Stimulated activated CD4-positive, alpha-beta T cell treated with anti-CD3 and anti-CD28 coated beads, Interleukin-12 subunit alpha, Interleukin-12 subunit beta, amount 100 ng/mL, for 48 hours (primary cell): ENCODE measurements around the gene PNLIP.

Experiments used
- DNase-seq, 3 donors: peaks; one replicate each; pipeline ENCODE4 v3.0.0-alpha.2; 2020; ENCODE audit warnings: low read depth in 2 of 3, low spot score in 1 of 3

Gene PNLIP

DNA sequence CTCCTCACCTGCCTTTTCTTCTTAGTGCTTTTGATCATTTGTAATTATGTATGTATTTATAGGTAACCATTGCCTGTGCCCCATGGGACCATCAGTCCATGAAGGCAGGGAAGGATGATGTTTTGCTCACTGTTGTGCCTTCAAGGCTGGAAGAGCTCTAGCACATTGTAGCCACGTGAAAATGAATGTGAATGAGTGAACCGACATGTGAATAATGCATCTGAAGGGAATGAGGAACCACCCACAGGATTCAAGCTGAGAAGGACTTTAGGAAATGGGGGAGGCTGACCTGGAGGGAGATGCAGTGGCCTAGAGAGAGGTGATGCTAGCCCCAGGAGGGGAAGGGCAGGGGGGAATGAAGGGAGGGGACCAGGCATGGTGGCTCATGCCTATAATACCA is 69.1 kb downstream of the PNLIP start:
- no peak for DNase-seq

DNA sequence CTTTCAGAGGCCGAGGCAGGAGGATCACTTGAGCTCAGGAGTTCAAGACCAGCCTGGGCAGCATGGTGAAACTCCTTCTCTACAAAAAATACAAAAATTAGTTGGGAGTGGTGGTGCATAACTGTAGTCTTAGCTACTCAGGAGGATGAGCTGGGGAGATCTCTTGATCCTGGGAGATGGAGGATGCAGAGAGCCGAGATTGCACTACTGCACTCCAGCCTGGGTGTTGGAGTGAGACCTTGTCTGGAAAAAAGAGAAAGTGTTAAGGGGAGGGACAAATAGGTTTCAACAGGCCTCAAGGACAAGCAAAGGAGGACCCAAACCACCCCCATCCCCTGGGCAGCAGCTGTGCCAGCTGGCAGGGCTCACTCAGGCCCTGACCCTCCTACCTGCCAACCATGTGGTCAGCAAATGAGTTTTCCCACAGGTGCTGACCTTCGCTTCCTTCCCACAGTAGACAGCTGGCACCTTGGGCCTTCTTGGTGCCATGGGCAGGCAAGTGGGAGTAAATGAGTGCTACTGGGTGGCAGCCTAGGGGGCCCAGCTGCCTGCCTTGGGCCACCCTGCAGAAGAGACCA is 69.6 kb downstream of the PNLIP start:
- DNase-seq: no peak
